DOHH2 (cell line): ENCODE data around the gene HTR7.

Experiments used
- H3F3A ChIP-seq: fragments of 200-600 bp; sonication (generic), shearing (Covaris generic); 2 replicates; pipeline ENCODE4 v1.6.0; 2016; ENCODE audit warnings: antibody characterized with exemption, mild to moderate bottlenecking; ENCODE audit not compliant: control insufficient read depth, insufficient read depth
- H3K27ac ChIP-seq: fragments of 200-600 bp; sonication (generic); 2 replicates; pipeline ENCODE4 v1.5.1; 2014; ENCODE audit warnings: low read depth, mild to moderate bottlenecking, low read length, moderate library complexity
- H3K27me3 ChIP-seq: fragments of 200-600 bp; sonication (generic); 2 replicates; pipeline ENCODE4 v1.6.1; 2014; ENCODE audit warnings: mild to moderate bottlenecking, low read length, mixed read lengths; ENCODE audit not compliant: control insufficient read depth
- H3K36me3 ChIP-seq: fragments of 200-600 bp; sonication (generic); 2 replicates; pipeline ENCODE4 v1.6.1; 2014; ENCODE audit warnings: mild to moderate bottlenecking, low read length, moderate library complexity, mixed read lengths; ENCODE audit not compliant: control insufficient read depth
- H3K4me1 ChIP-seq: fragments of 200-600 bp; sonication (generic); 2 replicates; pipeline ENCODE4 v1.6.1; 2014; ENCODE audit warnings: mild to moderate bottlenecking, low read length, mixed read lengths; ENCODE audit not compliant: control insufficient read depth
- H3K4me2 ChIP-seq: fragments of 200-600 bp; sonication (generic); 2 replicates; pipeline ENCODE4 v1.6.0; 2014; ENCODE audit warnings: mild to moderate bottlenecking, low read length, moderate library complexity
- H3K4me3 ChIP-seq: fragments of 200-600 bp; sonication (generic); 2 replicates; pipeline ENCODE4 v1.5.1; 2014; ENCODE audit warnings: mild to moderate bottlenecking, low read length, mixed read lengths
- H3K79me2 ChIP-seq: fragments of 200-600 bp; sonication (generic); 2 replicates; pipeline ENCODE4 v1.6.1; 2014; ENCODE audit warnings: mild to moderate bottlenecking, low read length, mixed read lengths; ENCODE audit not compliant: control insufficient read depth
- H3K9me2 ChIP-seq: fragments of 200-600 bp; sonication (generic); replicated peaks from 2 replicates; pipeline ENCODE4 v1.6.1; 2014; ENCODE audit warnings: mild to moderate bottlenecking, low read length, mixed read lengths; ENCODE audit not compliant: control insufficient read depth
- H3K9me3 ChIP-seq: fragments of 200-600 bp; sonication (generic); 2 replicates; pipeline ENCODE4 v1.6.1; 2014; ENCODE audit warnings: antibody characterized with exemption, low read length, mixed read lengths; ENCODE audit not compliant: control insufficient read depth, insufficient read depth
- H4K20me1 ChIP-seq: fragments of 200-600 bp; sonication (generic); 2 replicates; pipeline ENCODE4 v1.6.0; 2014; ENCODE audit warnings: low read depth, mild to moderate bottlenecking, antibody characterized with exemption, low read length, moderate library complexity; ENCODE audit not compliant: control insufficient read depth, insufficient read depth
- CTCF ChIP-seq: fragments of 200-600 bp; sonication (generic); IDR thresholded peaks from one replicate; pipeline ENCODE4 v1.5.1; 2014; ENCODE audit warnings: antibody characterized with exemption, mild to moderate bottlenecking, low read depth, low read length; ENCODE audit not compliant: poor library complexity, severe bottlenecking
- EZH2phosphoT487 ChIP-seq: fragments of 200-600 bp; sonication (generic); IDR thresholded peaks from 2 replicates; pipeline ENCODE4 v1.6.1; 2017; ENCODE audit warnings: borderline replicate concordance, mild to moderate bottlenecking, antibody characterized with exemption, low read length, moderate library complexity, mixed read lengths

The HTR7 gene

GRCh38 chr10:90871766-90872647 is 14.2 kb upstream of the HTR7 start, which contains the start of gene RPP30:
TSS of gene RPP30 (plus strand) at chr10:90871974. CDS start at chr10:90871987, 13 bp downstream.
- peaks cover 21% of the 10 kb centered on the region for H3K36me3 ChIP-seq
- TF ChIP-seq CTCF (no peak), EZH2phosphoT487 (no peak)
- peak within 1 kb of the TSS; percentile 95 for H3K4me2 ChIP-seq
- peaks cover 36% of the 10 kb centered on the region for H3K79me2 ChIP-seq
- no peaks in the 10 kb centered on the region for H3K9me2 ChIP-seq
- peaks cover 32% of the 10 kb centered on the region for H3K4me1 ChIP-seq
- H3K27me3 ChIP-seq: peaks cover 5% of the 10 kb centered on the region
- H3F3A ChIP-seq: no peaks in the 10 kb centered on the region
- peaks cover 13% of the 10 kb centered on the region for H3K9me3 ChIP-seq
- H3K4me3 ChIP-seq: peak within 1 kb of the TSS; percentile 95
- peak within 1 kb of the TSS; percentile 56 for H3K27ac ChIP-seq
- no peaks in the 10 kb centered on the region for H4K20me1 ChIP-seq

- TF ChIP-seq EZH2phosphoT487 (no peak), CTCF (peak; percentile 62)
- Histone ChIP-seq H3K79me2 (peaks cover 36% of the 10 kb centered on the region), H3K4me3 (peak overlapping the region; percentile 95), H3F3A (no peaks in the 10 kb centered on the region), H3K4me2 (peak overlapping the region; percentile 95), H3K4me1 (peaks cover 32% of the 10 kb centered on the region), H3K9me3 (peaks cover 13% of the 10 kb centered on the region), H3K9me2 (no peaks in the 10 kb centered on the region), H3K27me3 (peaks cover 8% of the 10 kb centered on the region), H3K27ac (peak overlapping the region; percentile 56), H4K20me1 (no peaks in the 10 kb centered on the region), H3K36me3 (peaks cover 14% of the 10 kb centered on the region)
These were observed 13.5 kb upstream of the HTR7 start for GRCh38 chr10:90871279-90871765.

GRCh38 chr10:90866050-90866598 is 8.3 kb upstream of the HTR7 start:
- no peaks in the 10 kb centered on the region for H3K36me3 ChIP-seq
- H3K4me2 ChIP-seq: no peak overlapping the region
- no peaks in the 10 kb centered on the region for H4K20me1 ChIP-seq

More at GRCh38 chr10:90866050-90866598, 8.3 kb upstream of the HTR7 start:
- no peaks in the 10 kb centered on the region for H3K9me2 ChIP-seq
- H3K4me1 ChIP-seq: peaks cover 4% of the 10 kb centered on the region
- no peak overlapping the region for H3K27ac ChIP-seq
- TF ChIP-seq EZH2phosphoT487 (no peak), CTCF (no peak)
- H3K27me3 ChIP-seq: peaks cover 26% of the 10 kb centered on the region
- H3K9me3 ChIP-seq: peaks cover 13% of the 10 kb centered on the region
- H3F3A ChIP-seq: no peaks in the 10 kb centered on the region
- no peak overlapping the region for H3K4me3 ChIP-seq
- H3K79me2 ChIP-seq: no peaks in the 10 kb centered on the region
